Limb (tissue), 2 donors: ENCODE measurements around the gene SMCHD1.
"Not testable (repeated sequence)": the region's sequence is repeated elsewhere in the genome, so short reads cannot be mapped to it uniquely, and the experiment has no call there.

Experiments
- DNase-seq, 2 donors: peaks; one replicate each; pipeline ENCODE4 v3.0.0-alpha.2; 2016; ENCODE audit errors: extremely low spot score in 2 of 2

SMCHD1 gene

DNA sequence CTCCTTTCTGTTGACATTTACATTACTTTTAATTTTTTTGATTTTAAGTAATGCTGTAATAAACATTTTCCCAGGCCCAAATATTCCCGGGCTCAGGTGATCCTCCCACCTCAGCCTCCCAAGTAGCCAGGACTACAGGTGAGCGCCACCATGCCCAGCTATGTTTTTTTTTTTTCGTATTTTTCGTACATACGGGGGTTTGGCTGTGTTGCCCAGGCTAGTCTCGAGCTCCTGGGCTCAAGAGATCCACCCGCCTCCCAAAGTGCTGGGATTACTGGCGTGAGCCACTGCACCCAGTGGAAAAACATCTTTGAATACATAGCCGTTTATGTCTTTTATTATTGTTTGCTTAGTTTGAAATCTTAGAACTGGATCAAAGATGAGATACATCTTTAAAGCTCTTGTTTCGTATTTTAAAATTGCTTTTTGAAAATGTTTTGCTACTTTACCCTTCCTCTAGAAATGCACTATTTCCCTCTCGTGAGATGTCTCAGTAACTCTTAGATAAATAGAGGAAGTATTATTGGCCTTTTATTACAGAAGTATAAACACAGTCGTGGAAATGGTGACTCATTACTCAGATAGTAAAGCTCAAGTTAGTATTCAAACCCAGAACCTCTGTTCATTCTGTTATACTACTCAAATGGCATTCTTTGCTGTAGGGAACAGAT lies 2.4 kb downstream of the SMCHD1 start:
- DNase-seq: no peak

DNA sequence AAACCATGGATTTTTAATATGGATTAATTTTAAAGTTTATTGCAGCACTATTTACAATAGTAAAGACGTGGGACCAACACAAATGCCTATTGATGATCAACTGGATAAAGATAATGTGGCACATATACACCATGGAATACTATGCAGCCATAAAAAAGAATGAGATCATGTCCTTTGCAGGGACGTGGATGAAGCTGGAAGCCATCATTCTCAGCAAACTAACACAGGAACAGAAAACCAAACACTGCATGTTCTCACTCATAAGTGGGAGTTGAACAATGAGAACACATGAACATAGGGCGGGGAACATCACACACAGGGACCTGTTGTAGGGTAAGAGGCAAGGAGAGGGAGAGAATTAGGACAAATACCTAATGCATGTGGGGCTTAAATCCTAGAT lies 5.3 kb downstream of the SMCHD1 start:
- not testable (repeated sequence) for DNase-seq

DNA sequence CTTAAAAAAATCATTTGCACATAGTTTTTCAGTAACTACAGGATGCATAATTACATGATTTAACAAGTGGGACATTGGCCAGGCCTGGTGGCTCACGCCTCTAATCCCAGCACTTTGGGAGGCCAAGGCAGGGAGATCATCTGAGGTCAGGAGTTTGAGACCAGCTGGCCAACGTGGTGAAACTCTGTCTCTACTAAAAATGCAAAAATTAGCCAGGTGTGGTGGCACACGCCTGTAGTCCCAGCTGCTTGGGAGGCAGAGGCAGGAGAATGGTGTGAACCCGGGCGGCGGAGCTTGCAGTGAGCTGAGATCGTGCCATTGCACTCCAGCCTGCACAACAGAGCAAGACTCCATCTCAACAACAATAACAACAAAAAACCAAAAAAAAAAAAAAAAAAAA lies 6.8 kb downstream of the SMCHD1 start:
- DNase-seq: not testable (repeated sequence)

DNA sequence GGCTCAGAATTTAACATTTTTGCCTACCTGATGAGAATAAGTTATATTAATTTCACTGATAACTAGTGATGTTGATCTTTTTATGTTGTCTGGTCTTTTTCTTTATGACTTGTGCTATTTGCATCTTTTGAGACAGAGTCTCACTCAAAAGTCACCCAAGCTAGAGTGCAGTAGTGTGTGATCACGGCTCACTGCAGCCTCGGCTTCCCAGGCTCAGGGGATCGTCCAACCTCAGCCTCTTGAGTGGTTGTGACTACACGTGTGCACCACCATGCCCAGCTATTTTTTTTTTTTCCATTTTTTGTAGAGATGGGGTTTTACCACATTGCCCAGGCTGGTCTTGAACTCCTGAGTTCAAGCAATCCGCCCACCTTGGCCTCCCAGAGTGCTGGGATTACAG lies 7.5 kb downstream of the SMCHD1 start:
- no peak for DNase-seq

DNA sequence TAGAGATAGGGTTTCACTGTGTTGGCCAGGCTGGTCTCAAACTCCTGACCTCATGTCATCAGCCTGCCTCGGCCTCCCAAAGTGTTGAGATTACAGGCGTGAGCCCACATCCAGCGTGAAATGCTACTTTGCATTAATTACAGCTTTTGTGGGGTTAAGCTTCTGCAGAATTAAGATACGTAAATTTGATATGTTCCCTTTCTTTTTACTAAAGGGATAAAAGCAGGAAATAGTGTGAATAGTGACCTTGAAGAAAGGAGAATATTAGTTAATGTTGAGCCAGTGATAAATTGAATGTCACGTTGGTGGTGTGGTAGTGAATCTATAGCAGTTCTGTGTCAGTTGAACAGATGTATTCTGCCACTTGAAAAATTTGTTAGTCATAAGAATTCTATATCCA lies 16.9 kb downstream of the SMCHD1 start:
- DNase-seq: no peak

DNA sequence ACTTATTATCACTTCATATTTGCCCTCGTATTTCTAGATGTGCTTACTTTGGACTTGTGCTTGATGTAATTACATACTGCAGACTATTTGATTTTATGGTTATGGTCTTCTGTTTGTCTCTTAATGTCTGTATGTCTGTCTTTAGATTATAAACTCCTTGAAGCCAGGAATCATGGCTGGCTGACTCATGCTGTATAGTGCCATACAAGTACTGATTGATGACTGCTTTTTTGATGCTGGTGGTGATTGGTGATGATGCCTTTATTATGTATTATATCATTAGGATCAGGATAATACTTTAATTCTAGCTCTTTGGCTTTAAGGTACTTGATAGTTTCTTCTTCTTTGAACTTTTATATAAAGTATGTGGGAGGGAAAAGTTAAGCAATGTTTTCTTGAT lies 17.3 kb downstream of the SMCHD1 start:
- no peak for DNase-seq

DNA sequence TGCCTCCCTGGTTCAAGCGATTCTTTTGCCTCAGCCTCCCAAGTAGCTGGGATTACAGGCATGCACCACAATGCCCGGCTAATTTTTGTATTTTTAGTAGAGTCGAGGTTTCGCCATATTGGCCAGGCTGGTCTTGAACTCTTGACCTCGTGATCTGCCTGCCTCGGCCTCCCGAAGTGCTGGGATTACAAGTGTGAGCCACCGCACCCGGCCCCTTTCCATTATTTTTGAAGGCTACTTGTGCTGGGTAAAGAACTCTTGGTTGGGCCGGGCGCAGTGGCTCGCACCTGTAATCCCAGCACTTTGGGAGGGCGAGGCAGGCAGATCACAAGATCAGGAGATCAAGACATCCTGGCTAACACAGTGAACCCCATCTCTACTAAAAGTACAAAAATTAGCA lies 23.4 kb downstream of the SMCHD1 start:
- DNase-seq: not testable (repeated sequence)

DNA sequence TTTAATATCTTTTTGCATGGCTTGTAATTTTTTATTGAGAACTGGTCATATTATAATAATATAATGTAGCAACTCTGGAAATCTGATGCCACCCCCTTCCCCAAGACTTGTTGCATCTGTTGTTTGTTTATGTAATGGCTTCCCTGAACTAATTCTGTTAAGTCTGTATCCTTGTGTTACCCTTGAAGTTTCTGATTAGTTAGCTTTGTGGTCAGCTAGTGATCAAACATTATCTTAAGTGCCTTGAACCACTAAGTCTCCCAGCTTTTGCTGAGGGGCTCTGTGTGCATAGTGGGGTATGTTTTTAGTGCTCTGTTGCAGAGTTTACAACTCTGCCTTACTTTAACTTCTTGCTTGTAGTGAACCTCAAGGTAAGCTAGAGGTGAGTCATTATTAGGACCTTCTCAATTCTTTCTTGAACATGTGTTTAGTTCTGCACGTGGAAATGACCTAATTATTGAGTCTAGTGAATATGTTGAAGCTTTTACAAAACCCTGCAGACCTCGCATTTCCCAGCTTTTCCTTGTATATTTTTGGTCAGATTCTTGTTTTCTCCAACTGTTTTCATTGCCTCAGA lies 24.8 kb downstream of the SMCHD1 start:
- no peak for DNase-seq

DNA sequence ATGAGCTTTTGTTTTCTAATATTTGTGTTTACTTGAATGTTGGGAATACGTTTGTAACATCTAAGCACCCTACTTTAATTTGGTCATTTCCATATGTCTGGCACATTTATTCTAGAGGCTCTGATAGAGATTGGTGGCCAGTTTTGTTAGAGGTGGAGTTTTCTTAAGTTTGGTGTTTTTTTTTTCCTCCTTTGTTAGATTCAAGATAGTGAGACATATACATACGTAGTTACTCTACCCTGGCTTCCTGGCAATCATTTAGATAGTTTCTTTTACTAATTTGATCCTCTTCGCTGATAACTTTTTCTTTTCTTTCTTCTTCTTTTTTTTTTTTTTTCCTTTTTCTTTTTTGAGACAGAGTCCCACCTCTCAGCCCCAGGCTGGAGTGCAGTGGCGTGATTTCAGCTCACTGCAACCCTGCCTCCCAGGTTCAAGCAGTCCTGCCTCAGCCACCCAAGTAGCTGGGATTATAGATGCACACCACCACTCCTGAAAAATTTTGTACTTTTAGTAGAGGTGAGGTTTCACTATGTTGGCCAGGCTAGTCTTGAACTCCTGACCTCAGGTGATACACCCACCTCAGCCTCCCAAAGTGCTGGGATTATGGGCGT lies 26.6 kb downstream of the SMCHD1 start:
- no peak for DNase-seq

DNA sequence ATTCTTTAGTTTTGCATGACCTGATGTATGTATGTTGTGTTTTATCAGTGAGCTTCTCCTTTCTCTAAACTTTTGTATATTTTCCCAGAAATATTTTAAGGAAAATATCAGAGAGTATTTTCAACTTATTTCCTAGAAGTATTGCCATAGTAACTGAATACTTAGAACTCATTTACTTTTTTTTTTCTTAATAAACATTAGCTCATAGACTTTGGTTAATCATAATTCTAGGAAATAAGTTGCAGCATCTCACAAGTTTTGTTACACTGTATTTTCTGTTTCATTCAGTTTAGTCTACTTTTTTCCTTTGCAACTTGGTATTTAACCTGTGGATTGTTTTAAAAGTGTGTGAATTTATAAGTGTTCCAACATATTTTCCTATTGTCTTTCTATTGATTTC lies 27.5 kb downstream of the SMCHD1 start:
- no peak for DNase-seq

DNA sequence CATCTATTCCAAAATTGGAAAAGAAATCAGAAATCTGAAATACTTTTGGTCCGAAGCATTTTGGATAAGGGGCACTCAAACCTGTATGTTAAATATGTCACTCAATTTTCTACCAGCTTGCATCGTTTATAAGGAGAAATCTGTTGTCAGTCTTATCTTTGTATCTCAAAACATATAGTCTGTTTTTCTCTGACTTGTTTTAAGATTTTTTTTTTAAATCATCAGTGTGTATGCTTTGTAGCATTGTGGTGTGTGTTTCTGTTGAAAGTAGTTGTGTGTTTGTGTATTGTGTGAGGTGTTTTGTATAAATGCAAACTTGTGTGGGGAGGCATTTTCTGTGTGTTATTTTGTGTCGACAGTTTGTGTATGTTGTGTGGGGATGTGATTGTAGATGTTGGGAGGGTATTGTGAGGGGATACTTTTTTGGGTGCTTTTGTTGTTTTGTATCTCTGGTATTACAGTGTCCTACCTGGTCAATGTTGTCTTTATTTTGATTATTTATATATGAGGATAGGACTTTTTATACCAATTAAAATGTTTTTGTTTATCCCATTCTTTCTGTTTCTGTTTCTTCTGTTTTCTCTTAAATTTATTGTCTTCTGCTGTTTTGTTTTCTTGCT lies 30.9 kb downstream of the SMCHD1 start:
- DNase-seq: no peak

DNA sequence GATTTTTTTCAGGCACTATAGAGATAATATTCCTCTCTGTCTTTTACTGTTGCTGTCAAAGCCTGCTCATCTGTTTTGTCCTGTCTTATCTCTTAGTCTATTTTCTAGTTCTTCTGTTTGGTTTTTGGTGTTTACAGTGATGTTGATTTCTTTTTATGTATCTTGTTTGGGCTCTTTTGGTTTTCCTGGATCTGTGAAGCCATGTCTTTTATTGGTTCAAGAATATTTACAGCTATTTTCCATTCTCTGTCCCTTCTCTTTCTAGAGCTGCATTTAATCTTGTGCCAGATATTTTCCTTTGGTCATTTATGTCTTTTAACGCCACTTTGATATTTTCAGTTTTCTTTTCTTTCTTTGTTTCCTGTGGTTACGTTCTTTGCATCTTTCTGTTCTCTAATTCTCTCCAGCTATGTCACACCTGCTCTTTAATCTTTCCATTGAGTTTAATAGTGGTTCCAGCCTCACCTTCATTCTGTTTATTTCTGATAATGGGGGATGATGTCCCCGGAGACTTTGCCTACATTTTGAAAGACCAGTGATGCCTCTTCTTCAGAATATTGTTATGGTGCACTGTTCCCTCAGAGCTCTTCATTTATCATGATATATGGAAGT lies 32.0 kb downstream of the SMCHD1 start:
- no peak for DNase-seq

DNA sequence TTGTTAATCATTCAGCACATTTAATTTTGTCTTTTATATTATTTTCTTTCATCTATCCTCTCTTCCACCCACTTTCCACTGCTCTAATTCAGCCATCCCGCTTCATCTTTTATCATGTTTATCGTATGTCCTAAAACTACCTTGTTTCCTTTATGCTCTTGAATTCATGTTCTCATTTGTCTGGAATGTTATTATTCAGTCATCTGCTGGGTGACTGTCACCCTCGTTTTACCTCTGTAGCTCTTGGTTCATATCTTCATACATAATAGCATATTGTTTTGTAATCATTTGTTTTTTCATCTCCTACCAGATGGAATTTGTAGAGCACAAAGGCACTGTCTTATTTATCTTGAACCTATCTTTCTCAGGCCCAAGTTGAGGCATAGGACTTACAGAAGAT lies 37.0 kb downstream of the SMCHD1 start:
- DNase-seq: no peak

DNA sequence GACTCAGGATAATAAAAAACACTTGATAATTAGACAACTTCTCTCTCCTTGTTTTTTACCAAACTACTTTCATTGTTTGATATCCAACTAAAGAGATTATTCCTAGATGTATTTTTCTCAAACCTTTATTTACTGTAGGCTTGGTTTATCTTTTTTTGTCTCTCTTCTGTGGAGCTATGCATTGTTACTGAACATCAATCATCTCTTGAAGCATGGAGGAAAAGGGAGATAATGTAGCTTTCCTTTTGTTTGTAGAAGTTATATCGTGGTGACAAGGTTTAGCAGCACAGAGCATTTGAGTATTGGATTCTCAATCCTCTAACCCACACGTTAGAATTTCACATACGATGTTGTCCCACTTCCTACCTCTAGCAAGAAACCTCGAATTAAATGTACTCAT lies 41.7 kb downstream of the SMCHD1 start:
- DNase-seq: no peak

DNA sequence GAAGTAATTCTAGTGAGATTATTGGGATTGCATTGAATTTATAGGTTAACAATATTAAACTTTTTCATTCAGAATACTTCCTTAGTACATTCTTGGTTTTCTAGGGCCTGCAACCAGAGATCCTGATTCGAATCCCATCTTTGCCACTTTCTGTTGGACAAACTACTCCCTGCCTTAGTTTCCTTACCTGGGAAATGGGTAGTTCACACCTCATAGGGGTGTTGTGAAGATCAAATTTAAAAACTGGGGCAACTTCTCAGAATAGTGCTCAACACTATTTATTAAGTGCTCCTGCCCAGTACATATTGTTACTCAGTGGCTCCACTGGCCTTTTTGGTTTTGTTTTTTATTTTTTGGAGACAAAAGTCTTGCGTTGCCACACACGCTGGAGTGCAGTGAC lies 43.5 kb downstream of the SMCHD1 start:
- no peak for DNase-seq

DNA sequence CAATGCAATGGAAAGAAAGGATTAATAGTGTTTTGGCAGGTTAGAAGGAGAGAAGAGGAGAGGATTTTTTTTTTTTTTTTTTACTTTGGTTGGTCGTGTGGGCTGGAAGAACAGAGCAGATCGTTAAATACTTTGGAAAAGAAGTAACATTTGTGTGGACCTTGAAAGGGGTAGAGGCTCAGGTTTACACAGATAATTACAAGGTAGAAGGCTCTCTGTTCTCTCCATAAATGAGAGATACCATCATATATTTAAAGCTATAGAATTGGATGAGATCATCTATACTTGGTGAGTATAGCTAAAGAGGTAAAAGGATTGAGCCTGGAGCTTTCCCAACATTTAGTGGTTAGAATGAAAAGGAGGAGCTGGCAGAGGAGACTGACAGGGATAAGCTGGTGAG lies 49.0 kb downstream of the SMCHD1 start:
- DNase-seq: no peak

DNA sequence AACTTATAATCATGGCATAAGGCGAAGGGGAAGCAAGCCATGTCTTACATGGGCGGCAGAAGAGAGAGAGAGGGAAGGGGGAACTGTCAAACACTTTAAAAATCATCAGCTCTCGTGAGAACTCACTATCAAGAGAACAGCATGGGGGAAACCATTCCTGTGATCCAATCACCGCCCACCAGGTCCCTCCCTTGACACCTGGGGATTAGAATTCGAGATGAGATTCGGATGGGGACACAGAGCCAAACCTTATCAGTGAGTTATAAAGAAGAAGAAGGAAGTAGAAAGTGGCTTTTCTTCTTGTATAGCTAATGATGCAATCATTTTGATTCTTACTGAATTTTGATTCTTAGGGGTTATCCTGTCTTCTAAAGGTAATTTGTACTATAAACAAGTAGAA lies 51.4 kb downstream of the SMCHD1 start:
- DNase-seq: no peak

DNA sequence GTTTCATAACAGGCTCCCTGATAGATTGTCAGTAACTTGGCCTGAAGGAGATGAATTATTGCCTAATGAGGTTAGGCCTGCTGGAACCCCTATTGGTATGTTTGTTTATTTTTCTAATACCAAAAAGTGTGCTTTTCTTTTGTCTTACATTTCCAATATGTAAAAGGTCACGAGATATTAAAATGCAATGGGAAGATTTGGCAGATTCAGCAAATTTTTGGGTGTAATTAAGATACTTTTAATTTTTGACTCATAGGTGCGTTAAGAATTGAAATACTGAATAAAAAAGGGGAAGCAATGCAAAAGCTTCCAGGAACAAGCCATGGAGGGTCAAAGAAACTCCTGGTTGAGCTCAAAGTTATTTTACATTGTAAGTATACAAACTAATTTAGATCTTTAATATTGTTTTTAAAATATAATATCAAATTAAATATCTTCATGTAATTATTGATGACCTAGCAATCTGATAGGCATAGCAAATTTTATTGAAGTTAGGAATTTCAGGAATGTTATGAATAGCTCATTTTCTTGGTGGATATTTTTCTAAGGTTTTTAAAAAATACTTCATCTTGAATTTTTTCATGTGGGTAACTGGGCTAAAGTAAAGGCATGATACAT lies 52.1 kb downstream of the SMCHD1 start:
- DNase-seq: no peak

DNA sequence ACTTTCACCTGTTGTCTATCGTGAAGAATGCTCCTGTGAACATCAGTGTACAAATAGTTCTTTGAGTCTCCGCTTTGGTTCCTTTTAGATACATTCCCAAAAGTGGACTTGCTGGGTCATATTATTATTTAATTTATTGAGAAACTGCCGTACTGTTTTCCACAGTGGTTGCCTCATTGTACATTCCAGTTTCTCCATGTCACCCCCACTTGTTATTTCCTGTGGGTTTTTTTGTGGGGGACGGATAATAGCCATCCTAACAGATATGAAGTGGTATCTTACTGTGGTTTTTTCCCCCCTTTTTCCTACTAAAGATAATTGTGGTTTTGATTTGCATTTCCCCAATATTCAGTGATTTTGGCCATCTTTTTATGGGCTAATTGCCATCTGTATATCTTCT lies 53.8 kb downstream of the SMCHD1 start:
- no peak for DNase-seq

DNA sequence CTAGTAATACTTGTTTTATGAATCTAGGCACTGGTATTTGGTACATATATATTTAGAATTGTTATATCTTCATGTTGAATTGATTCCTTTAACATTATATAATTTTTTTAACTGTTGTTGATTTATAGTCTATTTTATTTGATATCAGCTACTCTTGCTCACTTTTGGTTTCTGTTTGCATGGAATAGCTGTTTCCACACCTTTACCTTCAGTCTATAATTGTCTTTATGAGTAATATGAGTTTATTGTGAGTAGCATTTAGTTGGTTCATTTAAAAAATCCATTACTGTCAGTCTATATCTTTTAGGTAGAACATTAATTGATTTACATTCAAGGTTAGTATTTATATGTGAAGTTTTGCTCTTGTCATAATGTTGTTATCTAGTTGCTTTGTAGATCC lies 58.6 kb downstream of the SMCHD1 start:
- no peak for DNase-seq

DNA sequence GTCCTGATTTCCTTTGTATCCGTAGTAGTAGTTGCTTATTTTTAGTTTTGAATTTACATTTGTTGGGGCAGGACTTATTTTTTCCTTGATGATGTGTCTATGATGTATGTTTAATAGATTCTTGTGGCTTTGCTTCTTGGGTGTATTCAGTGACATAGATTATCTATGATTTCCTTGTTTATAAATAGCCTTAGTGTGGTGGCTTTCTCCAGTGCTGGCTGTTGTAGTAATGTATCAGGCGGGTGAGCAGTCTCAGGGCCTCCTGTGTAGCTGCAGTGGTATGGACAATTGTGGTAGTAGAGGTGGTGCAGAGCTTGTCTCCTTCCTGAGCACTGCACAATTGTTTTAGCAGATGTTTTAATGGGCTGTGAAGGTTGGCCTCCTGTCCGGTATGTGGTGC lies 60.5 kb downstream of the SMCHD1 start:
- no peak for DNase-seq
